ENCODE measurements around the gene PTEN.
A peak's percentile ranks its signal among the peaks of the same experiment; 100 is the strongest.
"Not testable (repeated sequence)": the region's sequence is repeated elsewhere in the genome, so short reads cannot be mapped to it uniquely, and the experiment has no call there.

Gene PTEN

DNA sequence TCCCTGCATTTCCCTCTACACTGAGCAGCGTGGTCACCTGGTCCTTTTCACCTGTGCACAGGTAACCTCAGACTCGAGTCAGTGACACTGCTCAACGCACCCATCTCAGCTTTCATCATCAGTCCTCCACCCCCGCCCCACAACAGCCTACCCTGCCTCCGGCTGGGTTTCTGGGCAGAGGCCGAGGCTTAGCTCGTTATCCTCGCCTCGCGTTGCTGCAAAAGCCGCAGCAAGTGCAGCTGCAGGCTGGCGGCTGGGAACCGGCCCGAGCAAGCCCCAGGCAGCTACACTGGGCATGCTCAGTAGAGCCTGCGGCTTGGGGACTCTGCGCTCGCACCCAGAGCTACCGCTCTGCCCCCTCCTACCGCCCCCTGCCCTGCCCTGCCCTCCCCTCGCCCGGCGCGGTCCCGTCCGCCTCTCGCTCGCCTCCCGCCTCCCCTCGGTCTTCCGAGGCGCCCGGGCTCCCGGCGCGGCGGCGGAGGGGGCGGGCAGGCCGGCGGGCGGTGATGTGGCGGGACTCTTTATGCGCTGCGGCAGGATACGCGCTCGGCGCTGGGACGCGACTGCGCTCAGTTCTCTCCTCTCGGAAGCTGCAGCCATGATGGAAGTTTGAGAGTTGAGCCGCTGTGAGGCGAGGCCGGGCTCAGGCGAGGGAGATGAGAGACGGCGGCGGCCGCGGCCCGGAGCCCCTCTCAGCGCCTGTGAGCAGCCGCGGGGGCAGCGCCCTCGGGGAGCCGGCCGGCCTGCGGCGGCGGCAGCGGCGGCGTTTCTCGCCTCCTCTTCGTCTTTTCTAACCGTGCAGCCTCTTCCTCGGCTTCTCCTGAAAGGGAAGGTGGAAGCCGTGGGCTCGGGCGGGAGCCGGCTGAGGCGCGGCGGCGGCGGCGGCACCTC, at the start of gene PTEN, which contains the start of gene KLLN:
PTEN (plus strand) TSS at position 573 of the 891 bp plus-strand sequence. CDS start 845 bp downstream, outside the sequence.
KLLN (minus strand) TSS at position 481 of the 891 bp plus-strand sequence. CDS start 1,046 bp downstream, outside the sequence.
- no peak for DNase-seq (ENCODE audit: low read depth)

DNA sequence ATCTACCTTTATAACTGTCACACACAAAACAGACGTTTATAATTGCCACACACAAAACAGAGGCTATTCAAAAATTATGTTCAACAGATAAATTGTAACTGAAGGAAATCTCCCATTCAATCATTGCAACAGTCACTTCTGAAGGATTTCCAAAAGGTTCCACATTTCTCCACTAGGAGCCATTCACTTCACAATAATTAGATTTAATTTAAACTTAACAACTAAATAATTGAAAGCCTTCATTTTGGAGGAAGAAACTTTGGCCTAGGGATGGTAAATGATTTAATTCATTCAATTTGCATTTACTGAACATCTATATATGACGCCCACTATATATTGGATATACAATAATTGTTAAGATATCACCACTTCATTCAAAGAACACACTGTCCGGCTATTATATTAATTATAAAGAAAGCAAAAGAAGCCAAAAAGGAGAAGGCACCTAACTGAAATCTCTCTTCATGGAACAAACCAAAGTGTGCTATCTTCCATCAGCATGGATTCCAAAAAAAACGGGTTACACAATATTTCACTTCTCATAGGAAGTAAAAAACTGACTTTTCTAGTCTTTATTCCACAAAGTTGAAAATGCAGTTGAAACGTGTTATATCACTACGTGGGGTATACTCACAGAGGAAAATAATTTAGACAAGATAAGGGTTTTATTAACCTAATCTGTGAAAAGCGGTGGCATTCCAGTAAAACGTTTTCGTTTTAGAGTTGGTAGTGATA, 47.1 kb upstream of the PTEN start:
- no peak for DNase-seq (ENCODE audit: low read depth)

DNA sequence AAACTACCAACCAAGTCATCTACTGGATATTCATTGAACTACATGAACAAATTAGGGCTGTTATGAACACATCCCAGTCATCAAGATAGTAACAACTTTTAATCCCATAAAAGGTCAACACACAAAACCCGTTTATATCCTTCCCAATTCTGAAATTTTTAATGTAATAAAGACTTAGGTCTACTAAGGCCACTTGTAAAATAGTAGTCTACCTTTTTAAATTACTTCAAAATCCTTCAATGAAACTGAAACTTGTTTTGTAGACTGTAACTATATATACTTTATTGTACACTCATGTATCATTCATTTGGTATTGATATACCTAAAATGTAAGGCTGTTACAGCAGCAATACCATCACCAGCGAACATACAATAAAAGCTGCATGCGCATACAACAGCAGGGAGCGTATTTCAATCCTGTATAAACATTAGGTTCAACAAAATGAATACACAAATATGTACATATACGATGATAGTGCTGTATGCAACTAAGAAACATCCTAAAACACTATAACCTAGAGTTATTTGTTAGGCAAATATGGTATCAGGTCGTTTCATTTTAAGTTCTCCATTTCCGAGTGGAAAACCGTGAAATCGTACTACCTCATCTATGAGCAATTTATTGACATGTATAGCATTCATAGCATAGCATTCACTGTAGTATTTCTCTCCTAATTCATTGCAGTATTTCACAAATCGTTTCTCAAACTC, 46.4 kb upstream of the PTEN start:
- DNase-seq (ENCODE audit: low read depth), result no peak

DNA sequence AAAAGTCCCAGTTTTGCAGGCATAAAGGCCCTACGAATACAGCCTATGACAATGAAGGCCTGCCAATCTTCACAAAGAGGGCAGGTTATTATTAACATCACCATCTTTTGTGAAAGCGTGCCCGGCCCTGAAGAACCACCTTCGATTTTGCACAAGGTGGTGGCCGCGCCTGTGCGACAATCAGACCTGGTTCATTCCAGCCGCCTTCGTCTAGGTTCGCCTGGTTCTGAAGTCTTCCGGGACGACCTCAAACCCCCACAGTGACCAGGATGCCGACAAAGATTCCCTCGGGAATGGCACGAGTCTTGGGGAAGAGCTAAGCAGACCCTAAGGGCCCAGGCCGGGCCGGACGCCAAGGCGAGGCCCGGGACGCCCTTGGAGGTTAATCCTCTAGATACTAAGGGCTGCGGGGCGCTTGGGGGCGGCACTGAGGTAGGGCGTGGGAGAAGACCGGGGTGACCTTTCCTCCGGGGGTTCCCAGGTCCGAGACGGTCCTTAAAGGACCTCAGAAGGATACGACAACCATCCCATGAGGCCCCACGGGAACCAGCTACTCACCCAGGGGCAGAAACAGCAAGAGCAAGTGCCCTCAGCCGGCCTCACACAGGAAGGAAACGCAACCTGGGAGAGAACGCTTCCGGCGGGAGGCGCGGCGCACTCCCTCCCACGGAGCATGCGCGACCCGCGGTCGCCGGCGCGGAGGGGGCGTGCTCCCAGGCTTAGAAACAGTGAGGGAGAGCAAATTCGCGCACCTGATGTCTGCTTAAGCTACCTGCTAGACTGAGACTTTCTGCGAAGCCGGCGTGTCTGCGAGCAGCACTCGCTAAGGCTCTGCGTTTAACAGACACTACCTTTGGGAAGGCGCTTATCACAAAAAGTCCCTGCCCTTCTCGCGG, 45.6 kb upstream of the PTEN start, which contains the start of gene ATAD1:
ATAD1 (minus strand) TSS at position 618 of the 896 bp plus-strand sequence. CDS start 3,627 bp downstream, outside the sequence.
- peak; percentile 49 for DNase-seq (ENCODE audit: low read depth)

DNA sequence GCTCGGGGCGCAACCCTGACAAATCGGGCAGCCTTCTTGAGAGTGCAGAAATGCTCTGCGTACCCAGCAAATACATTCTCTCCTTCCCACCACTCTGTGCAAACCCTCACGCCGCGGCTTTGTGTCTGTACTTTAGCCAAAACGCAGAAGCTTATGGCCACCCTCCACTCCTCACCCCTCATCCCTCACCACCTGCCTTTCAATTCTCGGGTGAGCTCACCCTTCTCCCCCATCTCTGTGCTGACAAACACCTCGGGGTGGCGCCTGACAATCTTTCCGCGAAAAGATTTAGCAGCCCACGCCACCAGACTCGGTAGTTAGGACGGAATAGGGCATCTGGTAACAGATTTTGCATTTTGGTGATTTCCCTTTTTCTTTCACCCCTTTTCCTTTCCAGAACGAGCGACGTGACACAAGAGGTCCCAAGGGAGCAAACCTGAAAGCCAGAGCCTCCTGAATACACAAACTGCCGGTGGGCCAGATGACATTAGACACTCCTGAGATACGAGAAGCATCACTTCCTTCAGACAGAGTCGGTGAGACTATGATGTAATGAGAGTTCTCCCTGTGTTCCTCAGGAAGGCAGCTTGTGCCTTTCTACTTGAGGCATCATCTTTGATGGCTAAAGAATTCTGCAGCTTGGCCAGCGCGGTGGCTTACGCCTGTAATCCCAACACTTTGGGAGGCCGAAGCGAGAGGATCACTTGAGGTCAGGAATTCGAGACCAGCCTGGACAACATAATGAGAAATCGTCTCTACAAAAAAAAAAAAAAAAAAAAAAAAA, 44.7 kb upstream of the PTEN start:
- no peak for DNase-seq (ENCODE audit: low read depth)

DNA sequence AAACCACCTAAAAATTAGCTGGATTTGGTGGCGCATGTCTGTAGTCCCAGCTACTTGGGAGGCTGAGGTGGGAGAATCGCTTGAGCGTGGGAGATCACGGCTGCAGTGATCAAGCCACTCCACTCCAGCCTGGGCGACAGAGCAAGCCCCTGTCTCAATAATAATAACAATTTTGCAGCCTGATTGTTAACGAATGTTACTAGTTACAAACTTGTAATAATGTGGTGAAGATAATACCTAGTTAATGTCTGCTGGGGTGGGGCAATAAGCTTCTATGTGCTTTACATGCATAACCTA, 44.2 kb upstream of the PTEN start:
- no peak for DNase-seq (ENCODE audit: low read depth)

DNA sequence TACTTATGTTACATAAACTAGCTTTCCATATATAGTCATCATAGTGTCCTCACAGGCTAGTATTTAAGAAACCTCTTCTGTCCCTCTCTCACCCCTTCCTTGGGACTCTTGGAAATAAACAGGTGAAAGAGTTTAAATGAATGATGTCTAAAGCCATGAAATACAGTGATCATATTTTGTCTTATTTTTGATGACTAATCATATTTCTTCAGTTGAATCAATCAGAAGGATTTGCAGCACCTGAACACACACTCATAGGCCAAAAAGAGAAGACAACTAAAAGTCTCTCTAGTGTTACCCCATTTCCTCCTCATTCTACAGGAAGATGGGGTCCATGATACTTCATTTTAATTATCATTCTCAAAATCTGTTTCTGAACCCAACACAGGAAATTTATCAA, 36.8 kb upstream of the PTEN start:
- no peak for DNase-seq (ENCODE audit: low read depth)

DNA sequence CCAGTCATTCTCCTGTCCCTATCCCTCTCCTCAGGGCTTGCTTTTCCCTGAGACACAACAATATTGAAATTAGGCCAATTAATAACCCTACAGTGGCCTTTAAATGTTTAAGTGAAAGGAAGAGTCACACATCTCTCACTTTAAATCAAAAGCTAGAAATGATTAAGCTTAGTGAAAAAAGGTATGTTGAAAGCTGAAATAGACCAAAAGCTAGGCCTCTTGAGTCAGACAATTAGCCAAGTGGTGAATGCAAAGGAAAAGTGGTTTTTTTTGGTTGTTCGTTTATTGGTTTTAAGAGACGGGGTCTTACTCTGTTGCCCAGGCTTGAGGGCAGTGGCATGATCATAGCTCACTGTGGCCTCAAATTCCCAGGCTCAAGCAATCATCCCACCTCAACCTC, 35.7 kb upstream of the PTEN start:
- no peak for DNase-seq (ENCODE audit: low read depth)

DNA sequence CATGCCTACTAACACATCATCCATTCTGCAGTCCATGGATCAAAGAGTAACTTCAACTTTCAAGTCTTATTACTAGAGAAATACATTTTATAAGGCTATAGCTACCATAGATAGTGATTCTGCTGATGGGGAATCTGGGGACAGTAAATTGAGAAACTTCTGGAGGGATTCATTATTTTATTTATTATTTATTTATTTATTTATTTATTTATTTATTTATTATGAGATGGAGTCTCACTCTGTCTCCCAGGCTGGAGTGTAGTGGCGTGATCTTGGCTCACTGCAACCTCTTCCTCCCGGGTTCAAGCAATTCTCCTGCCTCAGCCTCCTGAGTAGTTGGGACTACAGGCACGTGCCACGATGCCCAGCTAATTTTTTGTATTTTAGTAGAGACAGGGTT, 34.4 kb upstream of the PTEN start:
- not testable (repeated sequence) for DNase-seq (ENCODE audit: low read depth)

DNA sequence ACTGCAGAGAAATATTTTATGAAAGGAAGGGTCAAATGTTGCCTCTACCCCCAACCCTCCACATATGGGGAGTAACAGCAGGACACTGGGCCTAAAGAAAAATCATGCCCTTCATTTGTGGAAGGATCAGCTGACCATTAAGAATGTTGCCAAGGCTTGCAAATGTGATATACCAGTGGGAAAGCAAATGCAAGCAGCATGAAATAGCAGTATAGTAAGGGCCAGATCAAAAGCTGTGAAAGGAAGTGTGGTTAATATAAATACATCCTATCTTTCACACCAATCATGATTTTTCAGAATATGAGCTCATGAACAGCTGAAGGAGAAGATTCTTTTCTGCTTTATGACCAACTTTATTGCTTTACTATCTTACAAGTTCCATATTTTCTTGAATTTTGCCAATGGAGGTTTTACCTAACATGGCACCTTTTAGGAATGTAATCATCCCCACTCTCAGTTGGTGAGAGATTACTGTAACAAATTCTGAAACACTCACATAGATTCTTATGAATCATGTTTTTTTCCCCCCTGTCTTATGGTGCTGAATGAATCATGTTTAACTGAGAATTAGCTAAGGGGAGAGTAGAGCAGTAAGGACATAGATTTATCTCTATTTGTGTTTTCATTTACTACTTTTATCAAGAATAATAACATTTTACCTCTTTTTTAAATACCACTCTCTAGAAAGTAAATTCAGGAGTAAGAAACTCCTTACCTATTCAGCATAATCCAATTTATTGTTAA, 33.3 kb upstream of the PTEN start:
- DNase-seq (ENCODE audit: low read depth), result no peak

DNA sequence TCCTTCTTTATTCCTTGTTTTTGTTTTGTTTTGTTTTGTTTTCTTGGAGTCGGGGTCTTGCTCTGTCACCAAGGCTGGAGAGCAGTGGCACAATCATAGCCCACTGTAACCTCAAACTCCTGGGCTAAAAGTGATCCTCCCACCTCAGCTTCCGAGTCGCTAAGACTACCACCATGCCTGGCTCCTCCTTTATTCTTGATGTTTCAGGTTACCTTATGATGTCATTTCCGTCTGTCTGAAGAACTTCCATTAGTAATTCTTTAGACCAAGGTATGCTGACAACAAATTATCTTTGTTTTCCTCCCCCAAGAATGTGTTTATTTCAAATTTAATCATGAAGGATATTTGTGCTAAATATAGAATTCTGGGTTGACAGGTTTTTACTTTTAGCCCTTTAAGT, 27.3 kb upstream of the PTEN start:
- DNase-seq (ENCODE audit: low read depth), result no peak

DNA sequence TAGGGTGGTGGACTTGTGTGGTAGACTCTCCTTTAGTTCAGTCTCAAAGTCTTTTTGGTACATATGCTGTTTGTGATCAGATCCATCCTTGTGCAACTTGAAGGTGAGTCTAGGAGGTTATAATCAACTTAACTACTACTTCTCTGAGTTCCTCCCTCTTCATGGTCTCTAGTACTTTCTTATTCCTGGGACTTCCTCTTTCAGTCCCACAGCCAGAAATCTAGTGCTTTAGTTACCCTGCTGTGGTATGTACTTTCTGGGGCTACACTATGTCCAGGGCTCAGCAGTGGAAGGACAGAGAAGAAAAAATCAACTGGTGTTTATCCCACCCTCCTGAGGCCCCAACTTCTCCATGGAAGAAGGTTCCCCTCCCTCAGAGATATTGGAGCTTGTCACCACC, 26.0 kb upstream of the PTEN start:
- DNase-seq (ENCODE audit: low read depth), result no peak

DNA sequence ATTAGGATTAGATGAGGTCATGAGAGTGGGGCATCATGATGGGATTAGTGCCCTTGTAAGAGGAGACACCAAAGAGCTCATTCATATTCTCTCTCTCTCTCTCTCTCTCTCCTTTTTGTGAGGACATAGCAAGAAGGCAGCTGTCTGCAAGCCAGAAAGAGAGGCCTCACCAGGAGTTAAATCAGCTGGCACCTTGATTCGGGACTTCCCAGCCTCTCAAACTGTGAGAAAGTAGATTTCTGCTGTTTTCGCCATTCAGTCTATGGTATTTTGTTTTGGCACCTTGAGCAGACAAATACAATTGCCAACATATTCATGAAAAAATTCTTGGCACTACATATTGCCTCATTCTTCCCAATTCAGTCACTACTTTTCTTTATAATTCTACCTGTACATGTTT, 24.8 kb upstream of the PTEN start:
- DNase-seq (ENCODE audit: low read depth), result no peak

DNA sequence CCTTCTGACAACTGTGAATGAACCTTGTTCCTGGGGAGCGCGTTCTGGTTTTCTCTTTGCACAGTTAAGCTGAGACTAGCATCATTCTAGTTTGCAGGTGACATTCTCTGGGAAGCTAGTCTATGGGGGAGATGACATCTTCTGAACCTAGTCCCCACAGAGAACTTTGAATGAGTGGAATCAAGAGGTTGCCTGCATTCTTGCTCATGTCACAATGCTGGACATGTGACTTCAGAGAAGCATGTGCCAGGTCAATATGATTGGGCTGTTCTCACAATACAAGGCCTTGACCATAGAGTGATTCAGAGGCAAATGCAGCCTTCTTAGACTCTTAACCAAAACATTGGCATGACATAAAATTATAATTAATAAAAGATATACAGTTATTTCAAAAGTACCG, 22.2 kb upstream of the PTEN start:
- DNase-seq (ENCODE audit: low read depth), result no peak

DNA sequence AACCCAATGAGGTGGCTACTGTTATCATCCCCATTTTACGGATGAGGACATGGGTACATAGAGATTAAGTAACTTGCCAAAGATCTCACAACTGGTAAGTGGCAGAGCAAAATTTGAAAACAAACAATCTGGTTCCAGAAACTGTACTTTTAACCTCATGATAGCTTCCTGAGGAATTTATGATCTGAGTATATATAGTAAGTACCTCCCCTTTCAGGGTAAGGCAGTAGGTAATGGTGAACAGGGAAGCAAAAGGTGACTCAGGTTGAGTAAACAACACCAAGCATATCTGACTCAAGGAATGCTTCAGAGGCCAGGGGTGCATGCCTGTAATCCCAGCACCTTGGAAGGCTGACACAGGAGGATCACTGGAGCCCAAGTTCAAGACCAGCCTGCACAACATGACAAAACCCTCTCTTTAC, 21.2 kb upstream of the PTEN start:
- DNase-seq (ENCODE audit: low read depth), result no peak

DNA sequence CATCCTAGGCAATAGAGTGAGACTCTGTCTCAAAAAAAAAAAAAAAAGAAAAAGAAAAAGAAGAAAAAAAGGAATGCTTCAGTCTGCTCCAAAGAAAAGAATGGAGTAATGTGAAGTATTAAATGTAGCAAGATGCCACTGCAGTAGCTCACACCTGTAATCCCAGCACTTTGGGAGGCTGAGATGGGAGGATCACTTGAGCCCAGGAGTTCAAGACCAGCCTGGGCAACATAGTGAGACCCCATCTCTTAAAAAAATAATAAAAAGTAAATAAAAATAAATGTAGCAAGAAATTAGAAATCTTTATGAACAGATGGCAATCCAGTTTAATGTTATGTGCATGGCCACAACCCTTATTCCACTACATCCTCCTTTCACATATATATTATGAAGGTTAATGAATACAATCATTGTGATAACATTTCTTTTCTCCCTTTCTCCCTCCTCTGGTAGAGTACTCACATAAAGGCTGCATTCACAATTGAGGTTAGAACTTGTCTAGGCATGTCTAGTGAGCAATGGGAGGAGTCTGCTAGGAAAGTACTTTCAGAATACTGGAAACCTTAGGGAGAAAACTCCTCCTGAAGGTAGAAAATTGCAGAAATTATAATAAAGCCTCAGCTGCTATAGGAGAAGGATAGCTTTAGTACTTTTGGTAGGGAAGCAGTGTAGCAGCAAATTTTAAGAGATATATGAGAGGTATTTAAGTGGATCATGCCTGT, 20.5 kb upstream of the PTEN start:
- no peak for DNase-seq (ENCODE audit: low read depth)

DNA sequence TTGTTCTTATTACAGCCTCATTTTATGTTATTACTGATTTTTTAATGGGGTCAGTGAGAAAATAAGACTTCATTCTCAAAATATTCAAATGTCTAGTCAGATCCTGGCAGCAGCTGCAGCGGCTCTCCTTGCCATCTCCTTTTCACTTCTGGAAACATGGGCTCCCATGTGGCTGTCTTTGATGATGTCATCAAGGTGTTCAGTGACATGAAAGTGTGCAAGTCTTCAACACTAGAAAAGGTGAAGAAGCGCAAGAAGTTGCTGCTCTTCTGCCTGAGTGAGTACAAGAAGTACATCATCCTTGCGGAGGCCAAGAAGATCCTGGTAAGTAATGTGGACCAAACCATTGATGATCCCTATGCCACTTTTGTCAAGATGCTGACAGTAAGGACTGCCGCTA, 19.7 kb upstream of the PTEN start:
- no peak for DNase-seq (ENCODE audit: low read depth)

DNA sequence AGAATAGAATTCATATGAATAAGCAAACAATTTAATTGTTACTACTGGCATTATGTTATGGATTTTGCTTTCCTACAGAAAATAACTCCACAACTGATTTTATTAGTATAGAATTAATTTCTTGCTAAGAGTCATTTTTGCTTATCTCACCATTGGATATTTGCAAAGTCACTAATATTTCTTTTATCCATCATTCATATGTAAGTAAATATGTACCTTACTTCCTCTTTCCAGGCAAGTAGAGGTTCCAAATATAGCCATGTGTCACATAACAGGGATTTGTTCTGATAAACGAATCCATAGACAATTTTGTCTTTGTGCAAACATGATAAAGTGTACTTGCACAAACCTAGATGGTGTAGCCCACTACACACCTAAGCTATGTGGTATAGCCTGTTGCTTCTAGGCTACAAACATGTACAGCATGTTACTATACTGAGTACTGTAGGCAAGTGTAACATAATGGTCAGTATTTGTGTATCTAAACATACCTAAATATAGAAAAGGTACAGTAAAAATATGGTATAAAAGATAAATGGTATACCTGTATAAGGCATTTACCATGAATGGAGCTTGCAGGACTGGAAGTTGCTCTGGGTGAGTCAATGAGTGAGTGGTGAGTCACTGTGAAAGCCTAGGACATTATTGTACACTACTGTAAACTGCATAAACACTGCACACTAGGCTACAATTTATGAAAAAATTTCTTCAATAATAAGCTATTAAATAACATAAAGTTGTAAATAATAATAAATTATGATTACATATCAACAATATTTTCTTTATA, 18.4 kb upstream of the PTEN start:
- no peak for DNase-seq (ENCODE audit: low read depth)

DNA sequence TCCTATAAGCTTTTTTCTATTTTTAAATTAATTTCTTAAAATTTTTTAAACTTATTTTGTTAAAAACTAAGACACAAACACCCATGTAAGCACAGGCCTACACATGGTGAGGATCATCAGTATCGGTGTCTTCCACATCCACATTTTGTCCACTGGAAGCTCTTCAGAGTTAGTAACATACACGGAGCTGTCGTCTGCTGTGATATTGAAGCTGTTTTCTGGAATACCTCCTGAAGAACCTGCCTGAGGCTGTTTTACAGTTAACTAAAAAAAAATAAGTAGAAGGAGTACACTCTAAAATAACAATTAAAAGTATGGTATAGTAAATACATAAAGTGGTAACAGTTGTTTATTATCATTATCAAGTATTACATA, 17.8 kb upstream of the PTEN start:
- DNase-seq (ENCODE audit: low read depth), result no peak

Data from HS-27A (cell line).